Right ventricle myocardium inferior (tissue), 1 donor: ENCODE data around the gene MYBBP1A. TPM values are rescaled to one million over a fixed set of nuclear protein-coding genes. Genes with fewer than 3 reads are reported as not detected.

Source experiments
- ATAC-seq: fragments of 200-7000 bp; cut with Tn5 transposase; one replicate; pipeline ENCODE4 v1.9.1; 2020; ENCODE audit warnings: mild to moderate bottlenecking, moderate library complexity
- DNase-seq: peaks from one replicate; pipeline ENCODE4 v3.0.0; 2021; ENCODE audit errors: missing footprints
- intact Hi-C: fragments of 100-400 bp; cut with DNase I; formaldehyde crosslinking; loops from one replicate; pipeline ENCODE4 v1.11.0; 2022
- total RNA-seq: library from RNA; stranded (reverse); fragmentation: NEBNext Ultra II Directional; extraction: Animal tissue kit (Norgen Biotek cat#: 25700); gene quantifications from one replicate; pipeline ENCODE4 v1.2.1, GENCODE V29; 2021
- donor health status: DM: no; HTN: yes; CAD: no; lungs with severe emphysema.

Gene MYBBP1A
- total RNA-seq, 1 donor from 2014 or later: 19.2 TPM

DNA sequence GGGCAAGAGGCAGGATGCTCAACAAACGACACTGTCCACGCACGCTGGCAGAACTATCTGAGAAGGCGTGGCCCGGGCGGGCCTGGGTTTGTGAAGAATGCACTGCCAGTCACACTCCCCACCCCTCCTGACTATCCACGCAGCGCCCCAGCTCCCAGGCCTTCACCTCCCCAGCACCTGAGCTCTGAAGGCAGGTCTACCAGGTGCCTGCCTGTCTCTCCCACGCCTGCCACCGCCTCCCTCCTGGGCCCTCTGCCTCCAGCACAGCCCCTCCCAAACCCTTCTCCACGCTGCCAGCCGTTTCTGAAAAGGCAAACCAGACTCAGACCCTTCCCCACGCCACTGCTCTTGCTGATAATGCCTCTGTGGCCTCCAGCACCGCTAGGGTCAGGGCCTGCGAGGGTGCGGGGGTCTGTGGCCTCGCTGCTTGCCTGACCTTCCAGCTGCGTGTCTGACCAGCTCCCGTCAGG lies 11.6 kb downstream of the MYBBP1A start:
- ATAC-seq (no peak), DNase-seq (peak; percentile 65)
- intact Hi-C loops: loop anchor here (5.0 kb wide), 1 partner anchor 121 kb away; no protein-coding TSS in a partner anchor

DNA sequence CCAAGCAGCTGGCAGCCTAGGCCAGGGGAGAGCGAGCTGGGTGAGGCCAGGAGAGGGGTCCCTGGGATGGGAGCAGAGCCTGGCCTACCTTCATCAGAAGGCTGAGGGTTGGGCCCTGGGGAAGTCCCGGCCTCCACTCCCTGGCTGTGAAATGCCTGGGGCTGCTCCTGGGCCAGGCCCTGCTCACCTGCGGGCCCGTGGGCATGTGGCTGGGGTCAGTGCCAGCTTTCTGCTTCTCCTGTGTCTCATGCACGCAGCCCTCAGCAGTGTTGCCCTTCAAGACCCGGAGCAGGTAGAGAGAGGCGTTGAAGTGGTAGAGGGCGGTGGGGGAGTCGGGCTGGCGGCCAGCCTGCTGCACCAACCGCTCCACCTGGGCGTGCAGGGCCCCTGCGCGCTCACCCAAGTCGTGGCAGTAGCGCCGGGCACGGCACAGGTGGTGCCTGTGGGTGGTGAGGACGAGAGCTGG lies 12.4 kb downstream of the MYBBP1A start:
- ATAC-seq (no peak), DNase-seq (peak; percentile 34)
- intact Hi-C loops: loop anchor here (5.0 kb wide), 1 partner anchor 120 kb away; no protein-coding TSS in a partner anchor

DNA sequence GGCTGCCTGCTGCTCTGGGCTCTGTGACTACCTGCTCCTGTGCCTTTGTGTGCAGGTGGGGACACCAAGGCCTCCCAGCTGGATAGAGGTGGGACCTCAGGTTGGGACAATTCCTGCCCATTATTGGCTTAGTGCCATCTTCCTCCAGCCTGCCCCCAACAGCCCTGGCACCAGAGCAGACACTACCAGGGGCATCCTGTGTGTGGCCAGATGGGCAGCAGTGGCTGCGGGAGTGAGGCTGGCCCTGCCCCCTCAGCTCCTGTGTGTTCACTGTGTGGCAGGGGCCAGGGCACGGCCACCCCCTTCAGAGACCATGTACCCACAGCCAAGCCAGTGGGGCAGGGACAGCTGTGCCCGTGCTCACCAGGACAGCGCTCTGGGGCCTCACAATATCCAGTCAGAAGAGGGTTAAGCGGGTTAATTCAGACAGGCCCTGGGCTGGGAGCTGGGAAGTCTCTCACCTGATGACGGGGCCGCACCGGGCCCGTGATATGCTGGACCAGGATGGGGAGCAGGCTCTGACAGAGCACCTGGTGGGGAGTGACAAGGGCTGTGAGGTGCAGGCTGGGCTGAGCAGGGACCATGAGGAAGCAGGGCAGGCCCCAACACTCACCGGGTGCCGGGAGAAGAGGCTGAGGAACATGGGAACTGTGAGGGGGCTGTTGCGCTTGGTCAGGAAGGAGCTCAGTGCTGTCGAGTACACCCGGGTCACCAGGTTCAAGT lies 13.0 kb downstream of the MYBBP1A start:
- intact Hi-C loops: loop anchor here (5.0 kb wide), 1 partner anchor 120 kb away; no protein-coding TSS in a partner anchor
- DNase-seq: peak; percentile 32
- ATAC-seq: no peak

DNA sequence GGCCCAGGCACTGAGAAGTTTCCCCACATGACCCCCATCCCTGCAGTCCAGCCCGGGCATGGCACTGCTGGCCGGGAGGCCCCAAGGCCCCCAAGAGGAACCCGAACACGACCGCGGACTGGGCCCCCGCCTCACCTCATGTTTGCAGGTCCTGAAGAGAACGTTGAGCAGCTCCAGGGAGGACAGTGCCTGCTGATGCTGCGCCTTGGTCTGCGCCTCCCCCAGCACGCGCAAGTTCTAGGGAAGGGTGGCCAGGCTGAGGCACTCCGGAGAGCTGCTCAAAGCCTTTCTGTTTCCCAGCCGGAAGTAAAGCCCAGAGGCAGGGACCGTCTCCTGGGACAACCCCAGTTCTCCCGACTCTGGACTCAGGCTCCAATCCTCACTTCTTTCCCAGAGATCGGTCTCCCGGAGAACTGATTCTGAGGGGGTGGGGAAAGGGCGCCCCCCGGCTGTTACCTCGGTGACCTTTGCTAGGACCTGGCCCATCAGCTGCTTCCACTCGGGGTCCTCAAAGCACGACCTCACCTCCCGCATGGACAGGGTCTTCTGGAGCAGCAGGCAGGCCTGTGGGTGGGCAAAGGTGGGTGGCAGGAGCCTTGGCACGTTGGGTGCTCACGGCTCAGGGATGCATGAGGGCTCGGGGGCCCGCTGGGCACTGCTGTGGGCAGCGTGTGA lies 13.7 kb downstream of the MYBBP1A start:
- intact Hi-C loops: loop anchor here (5.0 kb wide), 1 partner anchor 119 kb away; no protein-coding TSS in a partner anchor
- ATAC-seq (no peak), DNase-seq (peak; percentile 74)

DNA sequence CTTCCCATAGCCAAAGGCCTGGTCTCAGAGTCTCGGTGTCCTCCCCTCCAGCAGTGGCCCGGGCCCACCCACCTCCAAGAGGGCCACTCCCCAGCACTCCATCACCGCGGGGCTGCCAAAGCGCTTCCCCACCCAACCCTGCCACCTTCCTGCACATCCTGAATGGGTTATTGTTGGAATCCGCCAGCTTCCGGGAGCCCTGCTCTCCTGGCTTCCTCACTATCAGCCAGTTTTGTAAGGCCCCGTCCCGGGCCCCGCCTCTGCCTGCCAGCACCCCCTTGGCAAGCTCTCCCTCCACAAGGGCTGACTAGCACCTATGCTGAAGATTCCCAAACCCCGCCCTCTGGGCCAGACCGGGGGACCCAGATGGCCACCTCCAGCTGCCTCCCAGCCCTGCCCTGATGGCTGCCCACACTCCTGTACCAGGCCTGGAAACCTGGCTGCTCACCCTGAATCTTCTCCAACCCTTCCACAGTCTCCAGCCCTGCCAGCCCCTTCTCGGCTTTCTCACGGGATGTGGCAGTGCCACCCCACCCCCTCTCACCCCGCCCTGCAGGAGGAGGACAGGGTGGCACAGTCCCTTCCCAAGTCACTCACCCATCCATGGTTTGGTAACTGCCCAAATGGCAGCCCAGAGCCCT lies 14.4 kb downstream of the MYBBP1A start:
- ATAC-seq (no peak), DNase-seq (peak; percentile 68)
- intact Hi-C loops: loop anchor here (5.0 kb wide), 1 partner anchor 119 kb away; no protein-coding TSS in a partner anchor

DNA sequence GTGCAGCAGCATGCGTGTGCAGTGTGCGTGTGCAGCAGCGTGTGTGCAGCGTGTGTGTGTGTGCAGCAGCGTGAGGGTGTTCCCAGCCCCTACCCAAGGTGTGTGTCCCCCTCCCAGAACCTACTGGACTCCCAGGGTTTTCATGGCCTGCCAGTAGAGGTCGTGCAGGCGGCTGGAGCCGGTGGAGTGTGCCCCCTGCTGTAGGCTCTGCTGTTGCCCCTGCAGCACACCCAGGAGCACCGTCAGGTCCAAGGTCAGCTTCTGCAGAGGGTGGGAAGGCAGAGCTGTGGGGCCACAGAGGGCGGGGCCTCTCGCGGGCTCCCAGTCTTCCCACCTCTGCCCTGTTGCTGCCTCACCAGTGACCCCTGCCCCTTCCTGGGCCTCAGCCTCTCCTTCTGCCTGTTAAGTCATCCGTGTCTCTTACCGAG lies 14.9 kb downstream of the MYBBP1A start:
- DNase-seq: no peak
- no peak for ATAC-seq
- intact Hi-C loops: loop anchor here (5.0 kb wide), 1 partner anchor 118 kb away; no protein-coding TSS in a partner anchor

DNA sequence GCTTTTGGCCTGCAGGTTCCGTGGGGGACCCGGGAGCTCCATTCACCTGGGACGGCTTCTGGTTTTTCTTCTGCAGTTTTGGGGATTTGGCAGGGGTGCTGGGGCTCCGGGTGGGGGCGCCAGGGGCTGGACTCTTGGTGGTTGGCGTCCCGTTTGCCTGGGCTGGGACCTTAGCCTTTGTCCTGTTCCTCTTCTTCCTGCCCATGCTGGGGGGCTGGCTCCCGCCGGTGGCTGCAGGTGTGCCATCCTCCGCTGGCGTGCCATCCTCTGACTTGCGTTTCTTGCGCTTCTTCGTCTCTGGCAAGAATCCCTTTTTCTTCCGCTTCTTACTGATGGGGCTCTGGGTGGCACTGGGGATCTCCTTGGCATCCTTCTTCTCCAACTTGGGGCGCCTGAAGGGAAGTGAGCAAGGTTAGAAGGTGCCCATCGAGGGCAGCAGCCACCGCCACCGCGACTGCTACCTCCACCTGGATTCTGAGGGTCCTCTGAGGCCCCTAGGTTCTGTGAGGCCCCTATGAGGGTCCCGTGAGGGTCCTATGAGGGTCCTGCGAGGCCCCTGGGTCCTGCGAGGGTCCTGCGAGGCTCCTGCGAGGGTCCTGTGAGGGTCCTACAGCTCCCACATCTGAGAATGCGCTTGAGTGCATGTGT lies 15.5 kb downstream of the MYBBP1A start:
- intact Hi-C loops: loop anchor here (5.0 to 10.0 kb wide), 2 partner anchors 65 to 117 kb away; no protein-coding TSS in a partner anchor
- DNase-seq: peak; percentile 37
- no peak for ATAC-seq

DNA sequence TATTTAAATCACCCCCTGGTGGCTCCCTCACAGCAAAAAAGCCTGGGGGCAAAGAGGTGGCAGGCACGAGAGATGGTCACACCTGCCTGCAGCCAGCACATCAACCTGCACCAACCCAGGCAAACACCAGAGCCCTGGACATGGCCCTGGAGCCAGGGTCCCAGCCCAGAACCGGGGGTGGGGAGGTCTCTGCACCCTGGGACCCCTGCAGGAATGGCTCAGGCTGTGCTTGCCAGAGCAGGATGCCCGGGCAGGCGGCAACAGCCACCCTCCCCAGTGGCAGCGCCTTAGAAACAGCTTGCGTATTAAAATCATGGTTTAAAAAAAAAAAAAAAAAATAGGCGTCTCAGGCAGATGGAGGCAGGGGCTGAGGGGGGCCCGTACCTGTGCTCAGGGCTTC lies 16.2 kb downstream of the MYBBP1A start:
- no peak for ATAC-seq
- peak; percentile 31 for DNase-seq
- intact Hi-C loops: loop anchor here (10.0 kb wide), 1 partner anchor 64 kb away; no protein-coding TSS in a partner anchor

DNA sequence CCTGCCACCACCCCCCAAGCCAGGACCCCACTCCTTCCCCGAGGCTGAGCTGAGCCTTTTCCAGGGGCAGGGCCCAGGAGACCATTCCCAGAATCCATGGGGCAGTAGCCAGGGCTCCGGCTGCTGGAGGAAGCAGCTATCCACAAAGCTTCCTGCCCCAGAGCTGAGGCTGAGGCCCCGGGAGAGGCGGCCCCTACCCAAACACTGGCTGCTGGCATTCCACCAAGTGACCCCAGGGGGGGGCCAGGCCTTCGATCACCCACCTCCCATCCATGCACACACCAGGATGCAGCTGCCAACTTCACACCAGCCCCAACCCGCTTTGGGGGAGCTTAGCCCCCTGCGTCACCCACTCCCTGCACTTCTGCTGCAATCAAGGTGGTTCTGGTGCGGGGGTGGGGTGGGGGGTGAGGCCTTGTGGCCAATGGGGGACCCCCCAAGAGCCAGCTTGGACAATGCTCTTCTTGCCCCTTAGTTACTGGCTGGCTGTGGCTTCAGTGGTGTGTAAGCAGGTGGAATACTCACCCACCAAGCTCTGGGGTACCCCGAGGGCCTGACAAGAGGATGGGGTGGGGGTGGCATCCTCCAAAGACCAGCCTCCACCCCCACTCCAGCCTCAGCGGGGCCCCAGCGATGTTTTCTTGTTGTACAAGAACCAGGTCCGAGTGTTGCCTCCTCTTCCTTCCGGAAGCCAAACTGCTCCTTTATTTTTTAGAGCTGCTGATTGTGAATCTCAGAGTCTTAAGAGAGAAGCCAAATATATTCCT lies 16.8 kb downstream of the MYBBP1A start:
- DNase-seq (peak; percentile 59), ATAC-seq (peak; percentile 1)
- intact Hi-C loops: loop anchor here (10.0 kb wide), 1 partner anchor 64 kb away; no protein-coding TSS in a partner anchor

DNA sequence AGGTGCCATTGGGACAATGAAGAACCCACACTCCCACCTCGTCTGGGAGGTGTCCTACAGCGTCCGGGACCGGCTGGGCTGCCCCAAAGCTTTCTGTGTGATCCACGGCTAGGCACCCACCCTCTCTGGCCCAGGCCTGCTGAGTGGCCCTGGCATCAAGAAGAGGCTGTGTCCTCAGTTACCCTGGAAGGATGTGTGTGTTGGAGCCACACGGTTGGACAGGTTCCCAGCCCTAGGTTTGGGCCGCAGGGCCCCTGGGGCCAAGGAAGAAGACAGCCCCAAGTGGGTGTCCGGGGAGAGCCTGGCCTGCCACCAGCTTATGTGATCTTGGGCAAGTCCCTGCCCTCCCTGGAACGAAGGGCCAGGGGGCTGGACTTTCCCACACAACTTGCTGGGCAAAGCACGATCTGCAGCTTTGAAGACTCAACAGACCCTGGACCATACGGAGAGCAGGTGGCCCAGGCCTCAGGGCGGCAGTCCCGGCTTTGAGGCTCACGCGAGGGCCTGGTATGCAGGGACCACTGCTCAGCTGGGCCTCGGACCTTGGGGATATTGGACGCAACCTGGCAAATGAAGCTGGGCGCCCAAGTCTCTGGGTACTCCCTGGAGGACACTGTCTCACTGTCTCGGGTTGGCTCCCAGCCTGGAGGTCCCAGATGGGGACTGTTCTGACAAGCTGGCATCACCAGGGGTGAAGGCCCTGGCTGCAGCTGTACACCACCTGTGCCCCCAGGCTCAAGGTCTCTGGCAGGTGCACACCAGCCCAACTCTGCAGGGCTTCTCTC lies 17.5 kb downstream of the MYBBP1A start:
- DNase-seq (peak; percentile 70), ATAC-seq (peak; percentile 19)
- intact Hi-C loops: loop anchor here (2.0 to 10.0 kb wide), 2 partner anchors 37 to 63 kb away; no protein-coding TSS in a partner anchor

DNA sequence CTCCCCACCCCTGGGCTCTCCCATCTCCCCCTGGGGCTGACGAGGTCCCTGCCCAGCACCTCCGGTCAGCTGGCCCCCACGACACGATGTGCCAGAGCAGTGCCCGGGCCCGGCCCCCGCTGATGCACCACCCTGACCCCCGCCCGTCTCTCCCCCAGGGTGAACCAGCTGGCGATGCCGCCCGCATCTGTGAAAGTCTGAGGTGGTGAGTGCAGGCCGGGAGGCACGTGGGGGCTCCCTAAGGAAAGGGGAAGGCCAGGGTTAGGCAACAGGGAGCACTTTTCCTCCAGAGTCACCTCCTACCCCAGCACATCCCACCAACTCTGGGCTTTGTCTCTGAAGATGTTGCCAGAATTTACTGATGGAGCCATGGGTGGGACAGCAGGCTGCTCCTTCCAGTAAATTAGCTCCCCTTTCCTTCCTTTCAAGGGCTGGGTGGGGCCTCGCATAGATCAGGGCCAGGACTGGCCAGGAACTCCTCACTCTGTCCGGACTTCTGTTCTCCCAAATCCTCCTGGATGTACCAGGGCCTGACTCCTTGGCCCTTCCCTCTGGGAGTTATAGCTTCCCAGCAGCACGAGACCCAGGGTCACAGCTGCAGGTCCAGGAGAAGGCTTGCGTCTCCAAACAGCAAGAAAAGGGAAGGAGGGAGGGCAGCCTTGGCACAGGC lies 18.3 kb downstream of the MYBBP1A start:
- ATAC-seq (peak; percentile 49), DNase-seq (peak; percentile 64)
- intact Hi-C loops: loop anchor here (2.0 to 10.0 kb wide), 2 partner anchors 36 to 62 kb away; no protein-coding TSS in a partner anchor

DNA sequence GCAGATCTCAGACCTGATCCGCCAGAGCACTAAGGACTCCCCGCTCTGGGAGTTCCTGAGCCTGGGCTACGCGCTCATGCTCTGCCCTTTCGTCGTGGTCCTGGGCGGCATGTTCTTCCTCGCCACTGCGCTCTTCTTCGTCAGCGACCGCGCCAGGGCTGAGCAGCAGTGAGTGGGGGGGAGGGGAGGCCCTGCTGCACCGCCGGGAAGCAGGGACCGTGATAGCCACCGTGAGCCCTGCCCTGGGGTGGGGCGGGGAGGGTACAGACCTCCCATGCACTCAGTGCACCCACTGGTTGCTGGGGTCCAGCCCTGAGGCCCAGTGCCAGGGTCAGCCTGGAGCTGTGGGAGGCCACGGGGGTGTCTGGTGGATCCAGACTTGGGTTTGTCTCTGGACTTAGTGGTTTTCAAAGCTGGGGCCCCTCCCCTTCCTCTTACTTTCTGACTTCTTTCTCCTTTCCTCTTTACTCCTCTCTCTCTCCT lies 18.9 kb downstream of the MYBBP1A start:
- peak; percentile 50 for DNase-seq
- intact Hi-C loops: loop anchor here (2.0 to 10.0 kb wide), 2 partner anchors 35 to 61 kb away; no protein-coding TSS in a partner anchor

DNA sequence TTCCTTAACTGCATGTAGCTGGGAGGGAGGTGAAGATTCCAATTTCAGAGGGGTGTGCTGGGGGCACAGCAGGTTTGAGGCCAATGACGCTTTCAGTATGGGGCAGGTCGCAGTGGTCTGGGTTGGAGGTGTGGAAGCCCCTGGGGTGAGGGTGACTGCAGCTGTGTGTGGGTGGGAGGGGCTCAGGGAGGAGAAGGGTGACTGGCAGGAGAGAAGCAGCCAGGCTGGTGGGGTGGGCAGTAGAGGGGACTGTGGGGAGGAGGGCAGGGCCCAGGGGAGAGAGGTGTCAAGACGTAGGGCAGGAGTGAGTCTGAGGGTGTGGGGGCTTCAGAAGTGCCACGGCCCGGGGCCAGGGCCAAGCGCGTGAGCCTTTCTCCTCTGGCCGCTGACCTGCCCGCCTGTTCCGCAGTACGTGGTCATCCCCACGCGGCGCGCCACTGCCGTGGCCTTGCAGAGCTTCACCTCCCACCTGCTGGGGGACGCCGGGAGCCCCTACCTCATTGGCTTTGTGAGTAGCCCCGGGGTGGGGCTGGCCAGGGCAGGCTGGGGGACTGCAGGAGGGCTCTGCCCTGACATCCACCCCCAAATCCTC lies 19.4 kb downstream of the MYBBP1A start:
- no peak for ATAC-seq
- intact Hi-C loops: loop anchor here (2.0 to 10.0 kb wide), 2 partner anchors 35 to 61 kb away; no protein-coding TSS in a partner anchor
- DNase-seq: no peak

More for the DNA sequence above, 18.9 kb downstream of the MYBBP1A start:
- peak; percentile 11 for ATAC-seq

DNA sequence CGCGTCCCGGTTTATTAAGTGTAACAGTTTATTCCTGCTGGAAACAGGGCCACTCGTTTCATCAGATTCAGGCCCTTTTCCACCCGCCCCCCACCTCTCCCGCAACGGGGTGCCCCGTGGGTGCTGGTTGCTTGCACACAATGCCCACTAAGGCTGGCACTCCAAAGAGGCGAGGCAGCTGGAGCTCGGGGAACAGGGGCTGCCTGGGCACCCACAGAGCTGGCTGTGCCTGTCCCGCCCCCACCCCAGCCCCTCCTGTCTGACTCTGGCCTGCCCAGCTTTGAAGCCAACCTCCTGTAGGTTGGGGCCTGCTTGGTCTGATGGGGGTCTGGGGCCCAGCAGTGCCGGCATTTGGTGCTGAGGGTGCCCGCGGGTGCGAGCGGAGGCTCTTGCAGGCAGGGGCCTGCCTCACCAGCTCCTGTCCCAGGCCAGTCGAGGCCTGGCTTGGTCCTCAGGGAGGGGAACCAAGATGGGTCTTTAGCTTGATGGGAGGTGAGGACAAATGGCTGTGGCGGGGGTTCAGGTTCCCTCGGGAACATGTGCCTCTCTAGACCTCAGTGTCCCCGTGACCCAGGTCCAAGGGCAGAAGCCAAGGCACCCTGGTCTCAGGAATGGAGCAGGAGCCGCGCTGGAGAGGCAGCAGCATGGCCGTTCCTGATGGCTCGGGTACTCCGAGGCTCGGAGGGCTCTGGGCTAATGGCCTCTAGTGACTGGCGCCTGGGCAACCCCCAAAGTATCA lies 20.1 kb downstream of the MYBBP1A start:
- intact Hi-C loops: loop anchor here (10.0 kb wide), 1 partner anchor 60 kb away; no protein-coding TSS in a partner anchor
- DNase-seq (no peak), ATAC-seq (no peak)

DNA sequence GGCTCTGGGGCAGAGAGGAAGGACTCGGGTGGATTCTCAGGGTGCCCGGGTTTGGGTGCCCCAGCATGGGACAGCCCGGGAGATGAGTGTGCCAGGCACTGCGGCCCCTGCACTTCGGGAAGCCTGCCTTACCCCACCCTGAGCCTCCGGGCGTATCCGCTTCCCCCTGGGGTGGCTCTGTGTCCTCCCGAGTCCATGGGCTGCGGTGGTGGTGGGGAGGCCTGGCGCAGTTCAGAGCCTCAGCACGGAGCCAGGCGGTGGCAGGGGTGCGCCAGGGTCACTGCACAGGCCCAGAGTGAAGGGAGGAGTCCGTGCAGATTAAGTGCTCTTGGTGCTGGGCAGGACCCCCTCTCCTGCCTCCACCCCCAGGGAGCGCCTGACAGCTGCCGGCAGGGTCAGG lies 20.7 kb downstream of the MYBBP1A start:
- DNase-seq (no peak), ATAC-seq (no peak)
- intact Hi-C loops: loop anchor here (10.0 kb wide), 1 partner anchor 60 kb away; no protein-coding TSS in a partner anchor
